Left lobe of liver (tissue), 2 donors: ENCODE results near the gene COBLL1. TPM values are rescaled to one million over a fixed set of nuclear protein-coding genes. Genes with fewer than 3 reads are reported as not detected.

Source experiments
- ATAC-seq: fragments of 200-7000 bp; cut with Tn5 transposase; one replicate; pipeline ENCODE4 v1.9.1; 2020; ENCODE audit warnings: mild to moderate bottlenecking, moderate library complexity
- DNase-seq: peaks from one replicate; pipeline ENCODE4 v3.0.0-alpha.2; 2020; ENCODE audit warnings: low spot score
- total RNA-seq: library from RNA; stranded (reverse); gene quantifications from one replicate; pipeline ENCODE4 v1.2.1, GENCODE V29; 2021
- donor health status: DM: no; HTN: no; CAD: no; lungs with moderate emphysema.
- donor health status: DM: no; HTN: yes; CAD: no.

COBLL1 gene
- total RNA-seq, 1 donor from 2014 or later = 75.0 TPM

GRCh38 chr2:164693390-164693789, 148.2 kb downstream of the COBLL1 start:
- ATAC-seq (no peak), DNase-seq (no peak)

- DNase-seq (no peak), ATAC-seq (no peak)
Observed at GRCh38 chr2:164692958-164693357, 148.7 kb downstream of the COBLL1 start.

- DNase-seq (no peak), ATAC-seq (no peak)
Observed at GRCh38 chr2:164692114-164692513, 149.5 kb downstream of the COBLL1 start.

GRCh38 chr2:164691346-164691887, 150.2 kb downstream of the COBLL1 start:
- DNase-seq = no peak

GRCh38 chr2:164690361-164690760, 151.3 kb downstream of the COBLL1 start:
- DNase-seq = no peak
- ATAC-seq = no peak

More at GRCh38 chr2:164691346-164691887, 150.2 kb downstream of the COBLL1 start:
- no peak for ATAC-seq

- ATAC-seq = no peak
- DNase-seq = no peak
Observed at GRCh38 chr2:164688896-164689419, 152.7 kb downstream of the COBLL1 start.

- DNase-seq (no peak), ATAC-seq (peak; percentile 28)
Observed at GRCh38 chr2:164681009-164681408, 160.6 kb downstream of the COBLL1 start.

GRCh38 chr2:164678631-164679149, 162.9 kb downstream of the COBLL1 start:
- DNase-seq = no peak
- no peak for ATAC-seq

GRCh38 chr2:164677733-164678132, 163.9 kb downstream of the COBLL1 start:
- DNase-seq (no peak), ATAC-seq (no peak)

GRCh38 chr2:164677271-164677670, 164.4 kb downstream of the COBLL1 start:
- DNase-seq (no peak), ATAC-seq (peak; percentile 46)

GRCh38 chr2:164675687-164676086, 165.9 kb downstream of the COBLL1 start:
- DNase-seq (no peak), ATAC-seq (no peak)

GRCh38 chr2:164675027-164675426, 166.6 kb downstream of the COBLL1 start:
- ATAC-seq (peak; percentile 49), DNase-seq (no peak)

- no peak for ATAC-seq
- no peak for DNase-seq
Observed at GRCh38 chr2:164671664-164672396, 169.8 kb downstream of the COBLL1 start.

- no peak for DNase-seq
- ATAC-seq = no peak
Observed at GRCh38 chr2:164669291-164669690, 172.3 kb downstream of the COBLL1 start.

- DNase-seq (no peak), ATAC-seq (no peak)
Observed at GRCh38 chr2:164667566-164667965, 174.1 kb downstream of the COBLL1 start.

- DNase-seq (no peak), ATAC-seq (no peak)
Observed at GRCh38 chr2:164664070-164664469, 177.6 kb downstream of the COBLL1 start.

GRCh38 chr2:164662868-164663631, 178.6 kb downstream of the COBLL1 start:
- ATAC-seq (no peak), DNase-seq (no peak)

GRCh38 chr2:164662066-164662465, 179.6 kb downstream of the COBLL1 start:
- DNase-seq = no peak
- peak; percentile 18 for ATAC-seq

- DNase-seq = no peak
- peak; percentile 47 for ATAC-seq
Observed at GRCh38 chr2:164661349-164661748, 180.3 kb downstream of the COBLL1 start.

GRCh38 chr2:164657129-164657528, 184.5 kb downstream of the COBLL1 start:
- ATAC-seq = peak; percentile 31

GRCh38 chr2:164655750-164656149, 185.9 kb downstream of the COBLL1 start:
- DNase-seq = no peak
- peak; percentile 56 for ATAC-seq

More at GRCh38 chr2:164657129-164657528, 184.5 kb downstream of the COBLL1 start:
- no peak for DNase-seq
